Activated gamma-delta T cell treated with Interleukin-2 at 50 U/mL for 16 hours (primary cell): Measurements from ENCODE around the gene SLC7A6OS.

Source experiments
- DNase-seq: peaks from one replicate; pipeline ENCODE4 v3.0.0-alpha.2; 2020

The SLC7A6OS gene

DNA sequence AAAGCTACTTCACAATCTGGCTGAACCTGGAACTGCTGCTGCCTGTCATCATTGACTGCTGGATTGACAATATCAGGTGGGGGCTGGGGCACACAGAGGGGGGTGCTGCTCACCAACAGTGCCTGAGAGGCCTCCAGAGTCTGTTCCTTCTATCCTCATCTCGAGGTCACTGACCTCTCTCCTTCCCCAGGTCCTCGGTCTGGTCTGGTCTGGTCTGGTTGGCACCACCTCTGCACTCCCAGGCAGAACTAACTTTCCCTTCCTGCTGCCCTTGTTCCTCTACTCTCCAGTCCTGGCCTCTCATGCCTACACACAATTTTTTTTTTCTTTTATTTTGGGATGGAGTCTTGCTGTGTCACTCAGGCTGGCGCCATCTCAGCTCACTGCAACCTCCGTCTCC is 61.4 kb downstream of the SLC7A6OS start:
- no peak for DNase-seq
